ENCODE measurements around the gene WRAP73.

The WRAP73 gene

GRCh38 chr1:3599816-3600215 lies 50.1 kb downstream of the WRAP73 start:
- H3K9ac ChIP-seq (ENCODE audit: low read length): no peak overlapping the region
- H3F3A ChIP-seq (ENCODE audit: insufficient read depth): no peaks in the 10 kb centered on the region
- no peaks in the 10 kb centered on the region for H3K27me3 ChIP-seq (ENCODE audit: low read length)
- H3K9me3 ChIP-seq (ENCODE audit: insufficient read depth, low read length): no peaks in the 10 kb centered on the region
- no peak overlapping the region for H2AFZ ChIP-seq (ENCODE audit: low read depth, low read length, severe bottlenecking)
- no peaks in the 10 kb centered on the region for H3K9me2 ChIP-seq (replicated peaks; ENCODE audit: insufficient read depth, low read length)
- H3K79me2 ChIP-seq (ENCODE audit: insufficient read depth, low read length): no peaks in the 10 kb centered on the region
- TF ChIP-seq EZH2phosphoT487 (conservative IDR thresholded peaks at IDR 0.05; ENCODE audit: low read length): no peak
- TF ChIP-seq, protein P1, sequence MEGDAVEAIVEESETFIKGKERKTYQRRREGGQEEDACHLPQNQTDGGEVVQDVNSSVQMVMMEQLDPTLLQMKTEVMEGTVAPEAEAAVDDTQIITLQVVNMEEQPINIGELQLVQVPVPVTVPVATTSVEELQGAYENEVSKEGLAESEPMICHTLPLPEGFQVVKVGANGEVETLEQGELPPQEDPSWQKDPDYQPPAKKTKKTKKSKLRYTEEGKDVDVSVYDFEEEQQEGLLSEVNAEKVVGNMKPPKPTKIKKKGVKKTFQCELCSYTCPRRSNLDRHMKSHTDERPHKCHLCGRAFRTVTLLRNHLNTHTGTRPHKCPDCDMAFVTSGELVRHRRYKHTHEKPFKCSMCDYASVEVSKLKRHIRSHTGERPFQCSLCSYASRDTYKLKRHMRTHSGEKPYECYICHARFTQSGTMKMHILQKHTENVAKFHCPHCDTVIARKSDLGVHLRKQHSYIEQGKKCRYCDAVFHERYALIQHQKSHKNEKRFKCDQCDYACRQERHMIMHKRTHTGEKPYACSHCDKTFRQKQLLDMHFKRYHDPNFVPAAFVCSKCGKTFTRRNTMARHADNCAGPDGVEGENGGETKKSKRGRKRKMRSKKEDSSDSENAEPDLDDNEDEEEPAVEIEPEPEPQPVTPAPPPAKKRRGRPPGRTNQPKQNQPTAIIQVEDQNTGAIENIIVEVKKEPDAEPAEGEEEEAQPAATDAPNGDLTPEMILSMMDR (IDR thresholded peaks at IDR 0.05; ENCODE audit: insufficient read depth, low read length, poor library complexity, severe bottlenecking): no peak
- H3K4me3 ChIP-seq (ENCODE audit: insufficient read depth, low read length, poor library complexity, severe bottlenecking): no peak overlapping the region
- no peaks in the 10 kb centered on the region for H3K36me3 ChIP-seq (ENCODE audit: low read length)
- no peaks in the 10 kb centered on the region for H4K20me1 ChIP-seq (ENCODE audit: low read depth, low read length)
- no peak overlapping the region for H3K4me2 ChIP-seq (ENCODE audit: low read depth, low read length, poor library complexity, severe bottlenecking)
- H3K27ac ChIP-seq (ENCODE audit: low read depth, low read length): no peak overlapping the region

DNA sequence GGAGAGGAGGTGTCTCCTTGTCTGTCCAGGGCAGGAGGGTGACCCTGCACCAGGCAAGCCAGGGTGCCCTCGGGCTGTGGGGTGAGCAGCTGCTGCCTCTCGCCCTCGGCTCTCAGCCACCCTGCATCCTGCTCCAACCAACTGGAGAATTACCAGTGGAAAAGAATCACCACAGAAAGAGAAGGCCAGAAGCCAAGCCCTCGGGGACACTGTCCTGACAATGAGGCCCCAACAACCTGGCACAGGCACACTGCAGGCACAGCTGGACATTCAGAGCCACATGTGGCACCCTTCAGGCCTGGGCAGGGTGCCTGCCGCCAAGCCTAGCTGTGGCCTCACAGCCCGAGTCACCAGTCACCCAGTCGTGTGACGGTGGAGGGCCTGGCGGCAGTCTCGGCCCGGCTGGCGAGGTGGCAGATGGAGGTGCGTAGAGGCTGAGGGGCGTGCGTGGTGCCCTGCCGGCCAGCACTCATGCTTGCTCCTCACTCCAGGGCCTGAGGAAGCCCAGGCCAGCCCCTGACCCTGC lies 50.6 kb downstream of the WRAP73 start:
- Histone ChIP-seq H3K4me3 (ENCODE audit: insufficient read depth, low read length, poor library complexity, severe bottlenecking) (no peak overlapping the region), H4K20me1 (ENCODE audit: low read depth, low read length) (no peaks in the 10 kb centered on the region), H2AFZ (ENCODE audit: low read depth, low read length, severe bottlenecking) (no peak overlapping the region), H3K9me2 (replicated peaks; ENCODE audit: insufficient read depth, low read length) (no peaks in the 10 kb centered on the region), H3K36me3 (ENCODE audit: low read length) (no peaks in the 10 kb centered on the region), H3K4me2 (ENCODE audit: low read depth, low read length, poor library complexity, severe bottlenecking) (no peak overlapping the region), H3K27ac (ENCODE audit: low read depth, low read length) (no peak overlapping the region), H3K27me3 (ENCODE audit: low read length) (no peaks in the 10 kb centered on the region), H3K9me3 (ENCODE audit: insufficient read depth, low read length) (no peaks in the 10 kb centered on the region), H3K79me2 (ENCODE audit: insufficient read depth, low read length) (no peaks in the 10 kb centered on the region), H3F3A (ENCODE audit: insufficient read depth) (no peaks in the 10 kb centered on the region), H3K9ac (ENCODE audit: low read length) (no peak overlapping the region)
- no peak for TF ChIP-seq EZH2phosphoT487 (conservative IDR thresholded peaks at IDR 0.05; ENCODE audit: low read length)
- TF ChIP-seq, protein P1 (IDR thresholded peaks at IDR 0.05; ENCODE audit: insufficient read depth, low read length, poor library complexity, severe bottlenecking): no peak

GRCh38 chr1:3598522-3599285 lies 51.2 kb downstream of the WRAP73 start:
- no peak overlapping the region for H2AFZ ChIP-seq (ENCODE audit: low read depth, low read length, severe bottlenecking)
- no peak overlapping the region for H3K4me2 ChIP-seq (ENCODE audit: low read depth, low read length, poor library complexity, severe bottlenecking)

More at GRCh38 chr1:3598522-3599285, 51.2 kb downstream of the WRAP73 start:
- Histone ChIP-seq H3K4me3 (ENCODE audit: insufficient read depth, low read length, poor library complexity, severe bottlenecking) (no peak overlapping the region), H4K20me1 (ENCODE audit: low read depth, low read length) (no peaks in the 10 kb centered on the region), H3K79me2 (ENCODE audit: insufficient read depth, low read length) (no peaks in the 10 kb centered on the region), H3K9me3 (ENCODE audit: insufficient read depth, low read length) (no peaks in the 10 kb centered on the region), H3K9me2 (replicated peaks; ENCODE audit: insufficient read depth, low read length) (no peaks in the 10 kb centered on the region), H3K27ac (ENCODE audit: low read depth, low read length) (no peak overlapping the region), H3F3A (ENCODE audit: insufficient read depth) (no peaks in the 10 kb centered on the region), H3K9ac (ENCODE audit: low read length) (no peak overlapping the region), H3K36me3 (ENCODE audit: low read length) (no peaks in the 10 kb centered on the region), H3K27me3 (ENCODE audit: low read length) (no peaks in the 10 kb centered on the region)
- TF ChIP-seq, protein P1 (IDR thresholded peaks at IDR 0.05; ENCODE audit: insufficient read depth, low read length, poor library complexity, severe bottlenecking): no peak
- no peak for TF ChIP-seq EZH2phosphoT487 (conservative IDR thresholded peaks at IDR 0.05; ENCODE audit: low read length)
